NCI-H1417 treated with DMSO at 0.1 percent for 48 hours (cell line): ENCODE results near the gene ADD1.
"Not testable (repeated sequence)": the region's sequence is repeated elsewhere in the genome, so short reads cannot be mapped to it uniquely, and the experiment has no call there.

Source experiments
- DNase-seq: peaks from one replicate; lab custom pipeline; 2025; lab: John Stamatoyannopoulos, UW

Gene ADD1

DNA sequence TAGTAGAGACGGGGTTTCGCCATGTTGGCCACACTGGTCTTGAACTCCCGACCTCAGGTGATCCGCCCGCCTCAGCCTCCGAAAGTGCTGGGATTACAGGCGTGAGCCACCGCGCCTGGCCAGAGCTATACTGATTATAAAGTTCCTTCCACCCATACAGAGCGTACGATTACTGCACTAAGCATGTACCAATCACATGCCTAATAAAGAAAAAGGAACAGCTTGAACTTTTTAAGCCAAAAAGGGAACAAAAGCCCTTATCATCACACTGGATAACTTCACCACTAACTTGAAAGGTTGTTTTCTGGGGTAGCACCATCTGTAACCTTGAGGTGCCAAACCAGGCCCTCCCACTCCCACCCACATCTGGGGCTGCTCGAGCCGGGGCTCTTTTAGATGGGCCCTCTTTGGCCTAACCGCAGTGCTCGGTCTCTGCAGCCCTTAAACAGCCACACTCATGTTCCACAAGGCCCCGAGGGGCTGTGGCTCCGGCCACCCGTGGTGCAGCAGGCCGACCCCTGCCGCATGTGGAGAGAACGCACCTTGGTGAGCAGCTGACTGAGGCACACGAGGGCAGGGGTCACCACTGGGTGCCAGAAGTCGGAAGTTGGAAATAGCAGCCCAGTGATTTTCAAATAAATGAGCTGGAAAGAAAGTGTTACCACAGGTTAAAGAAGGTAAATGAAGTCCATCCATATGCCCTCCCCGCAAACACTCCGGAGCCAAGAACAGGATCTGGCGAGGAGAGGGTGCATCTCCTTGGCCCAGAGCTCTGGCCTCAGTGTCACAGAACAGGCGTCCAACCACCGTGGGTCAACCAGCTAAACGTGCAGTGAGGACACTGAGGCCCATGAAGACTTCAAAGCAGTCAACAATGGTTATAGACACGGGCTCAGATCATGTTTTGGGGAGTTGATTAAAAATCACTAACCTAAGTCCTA, 101.2 kb downstream of the ADD1 start:
- no peak for DNase-seq

DNA sequence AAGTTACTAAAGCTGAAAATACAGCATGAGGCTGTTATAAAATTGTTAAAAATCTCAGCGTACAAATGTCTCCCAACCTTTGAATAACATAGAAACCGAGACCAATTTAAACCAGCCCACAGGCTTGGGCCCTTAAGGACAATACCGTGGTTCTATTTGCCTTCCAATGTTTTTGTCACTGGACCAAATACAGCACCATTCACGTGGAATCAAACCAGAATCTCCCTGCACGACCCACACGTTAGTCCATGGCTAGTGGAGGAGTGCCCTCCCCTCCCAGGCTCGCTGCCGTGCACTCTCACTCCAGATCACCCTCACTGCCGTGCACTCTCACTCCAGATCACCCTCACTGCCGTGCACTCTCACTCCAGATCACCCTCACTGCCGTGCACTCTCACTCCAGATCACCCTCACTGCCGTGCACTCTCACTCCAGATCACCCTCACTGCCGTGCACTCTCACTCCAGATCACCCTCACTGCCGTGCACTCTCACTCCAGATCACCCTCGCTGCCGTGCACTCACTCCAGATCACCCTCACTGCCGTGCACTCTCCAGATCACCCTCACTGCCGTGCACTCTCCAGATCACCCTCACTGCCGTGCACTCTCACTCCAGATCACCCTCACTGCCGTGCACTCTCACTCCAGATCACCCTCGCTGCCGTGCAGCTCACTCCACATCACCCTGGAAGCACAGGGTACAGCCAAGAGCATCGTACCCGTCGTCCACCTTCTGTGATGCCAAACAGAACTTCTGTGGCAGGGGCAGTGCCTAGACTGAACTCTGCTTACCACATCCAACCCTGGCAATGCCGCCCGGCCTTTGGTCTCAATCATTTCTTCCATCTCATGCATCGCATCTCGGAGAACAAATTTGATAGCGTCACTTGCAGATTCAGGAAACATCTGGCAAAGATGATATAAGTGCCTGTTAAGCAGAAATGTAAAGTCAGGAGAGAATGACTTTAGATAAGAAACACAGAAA, 102.3 kb downstream of the ADD1 start:
- DNase-seq, result not testable (repeated sequence)

DNA sequence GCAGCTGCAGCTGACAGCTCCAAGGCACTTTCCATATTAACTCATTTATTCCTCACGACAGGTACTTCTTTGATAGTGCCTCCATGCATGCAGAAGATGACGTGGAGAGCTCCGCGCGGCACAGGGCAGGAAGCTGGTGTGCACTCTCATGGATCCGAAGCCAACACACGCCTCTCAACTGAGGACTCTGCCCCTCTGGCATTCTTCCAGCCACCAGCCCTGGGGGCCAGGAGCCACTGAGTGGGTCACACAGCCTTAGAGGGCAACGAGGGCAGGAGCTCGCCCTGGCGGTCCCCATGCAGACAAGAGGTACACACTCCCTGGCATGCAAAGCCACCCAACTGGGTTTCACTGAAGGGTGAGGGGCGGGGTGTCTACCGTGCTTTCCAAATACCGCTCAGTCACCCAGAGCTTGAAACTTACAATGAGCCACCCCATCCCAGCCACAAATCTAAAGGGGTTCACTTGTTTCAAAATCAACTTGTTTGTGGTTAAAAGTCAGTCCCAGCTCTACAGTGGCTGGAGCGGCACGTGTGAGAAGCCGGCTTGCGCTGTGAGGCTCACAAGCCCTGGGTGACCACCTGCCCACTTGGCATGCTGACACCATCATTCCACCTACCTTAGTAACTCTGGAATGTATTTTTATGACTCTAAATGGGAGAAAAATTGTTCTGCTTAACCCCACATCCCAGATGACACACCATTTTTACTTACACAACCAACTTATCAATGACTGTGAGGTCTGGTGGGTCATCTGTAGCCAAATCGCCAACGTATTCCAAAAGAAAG, 103.4 kb downstream of the ADD1 start:
- no peak for DNase-seq

DNA sequence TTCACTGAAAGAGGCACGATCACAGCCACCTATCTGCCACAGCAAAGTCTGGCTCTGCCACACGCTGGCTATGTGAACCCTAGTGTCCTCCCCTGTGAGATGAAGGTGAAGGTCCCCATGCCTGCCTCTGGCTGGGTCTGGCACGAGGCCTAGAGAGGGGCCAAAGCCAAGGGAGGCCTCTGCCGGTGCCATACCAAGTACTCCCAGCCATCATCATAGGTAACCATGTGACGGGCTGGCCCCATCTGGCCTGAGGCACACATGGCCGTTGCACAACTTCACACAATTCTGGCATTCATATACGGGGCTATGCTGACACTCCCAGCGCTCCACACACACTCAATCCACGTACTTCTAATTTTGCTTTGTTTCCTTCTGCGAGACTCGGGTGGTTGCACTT, 104.3 kb downstream of the ADD1 start:
- DNase-seq, result no peak

DNA sequence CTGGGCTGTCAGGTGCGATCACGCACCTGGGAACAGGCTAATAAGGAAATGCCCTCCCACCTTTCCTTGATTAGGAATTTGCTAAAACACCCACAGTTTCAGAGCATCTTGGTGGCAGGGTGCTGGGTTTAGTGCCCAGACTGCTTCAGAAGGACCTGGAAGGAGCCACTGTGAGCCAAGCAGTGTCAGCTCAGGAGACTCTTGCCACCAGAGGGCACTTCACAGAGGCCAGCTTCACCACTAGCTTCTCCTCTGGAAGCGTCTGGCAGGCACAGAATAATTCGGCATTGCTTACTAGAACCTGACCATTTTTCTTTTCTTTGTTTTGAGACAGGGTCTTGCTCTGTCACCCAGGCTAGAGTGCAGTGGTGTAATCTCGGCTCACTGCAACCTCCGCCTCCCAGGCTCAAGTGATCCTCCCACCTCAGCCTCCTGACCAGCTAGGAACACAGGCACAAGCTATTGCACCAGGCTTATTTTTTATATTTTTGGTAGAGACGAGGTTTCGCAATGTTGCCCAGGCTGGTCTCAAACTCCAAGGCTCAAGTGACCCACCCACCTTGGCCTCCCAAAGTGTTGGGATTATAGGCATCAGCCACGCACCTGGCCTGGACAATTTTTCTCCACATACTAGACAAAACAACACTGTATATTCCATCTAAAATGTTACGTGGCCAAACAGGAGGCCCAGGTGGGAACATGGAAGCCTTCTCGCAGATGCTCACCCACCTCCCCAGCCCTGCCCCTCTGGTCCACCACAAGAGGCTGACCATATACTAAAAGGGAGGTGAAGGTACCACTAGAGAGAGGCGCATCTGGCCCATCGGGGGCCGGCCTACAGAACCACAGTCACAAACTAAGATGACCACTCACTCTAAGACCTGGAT, 105.5 kb downstream of the ADD1 start:
- no peak for DNase-seq

DNA sequence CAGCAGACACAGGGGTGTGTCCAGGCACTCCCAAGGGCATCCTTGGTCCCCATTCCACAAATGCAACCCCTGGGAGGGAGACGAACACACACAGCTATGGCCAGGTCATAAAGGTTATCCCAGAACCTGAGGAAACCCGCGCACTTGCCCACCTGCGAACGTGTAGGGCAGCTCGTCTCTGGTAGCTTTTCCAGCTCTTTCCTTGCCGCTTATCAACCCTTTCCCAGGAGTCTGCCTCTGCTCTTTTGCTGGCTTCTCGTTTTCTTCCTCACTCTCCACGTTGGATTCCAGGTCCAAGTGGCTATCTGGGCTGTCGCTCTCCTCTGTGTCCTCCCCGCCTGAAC, 106.1 kb downstream of the ADD1 start:
- no peak for DNase-seq

DNA sequence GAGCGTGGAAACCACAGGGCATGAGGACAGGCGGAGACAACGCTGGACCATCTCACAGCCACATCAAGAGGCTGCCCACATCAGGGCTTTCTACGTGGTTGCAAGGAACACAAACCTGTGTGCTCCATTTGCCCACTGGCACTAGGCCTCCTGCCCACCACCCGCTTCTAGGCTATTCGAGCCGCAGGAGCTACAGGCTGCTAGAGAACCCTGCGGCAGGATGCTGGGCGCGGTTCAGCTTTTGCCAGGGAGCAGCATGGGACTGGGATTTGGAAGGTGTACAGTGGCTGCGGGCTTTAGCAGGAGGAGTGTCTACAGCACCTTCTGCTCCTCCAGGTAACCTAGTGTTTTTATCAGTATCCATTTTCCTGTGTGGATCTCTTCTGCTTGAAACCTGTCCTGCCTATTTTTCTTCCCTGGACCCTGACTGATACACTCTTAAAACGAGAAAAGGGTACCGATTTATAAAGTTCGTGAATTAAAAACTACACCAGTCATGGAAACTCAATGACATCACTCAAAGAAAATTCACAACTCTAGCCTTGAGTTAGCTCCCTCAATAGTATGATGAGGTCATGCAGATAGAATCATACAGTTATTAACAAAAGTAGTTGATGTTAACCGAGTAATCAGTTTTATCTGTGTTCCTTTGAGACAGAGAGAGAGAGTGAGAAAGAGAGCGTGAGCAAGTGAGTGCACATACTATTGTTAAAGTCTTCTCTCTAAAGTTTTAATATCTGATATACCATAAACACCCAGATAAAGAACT, 106.8 kb downstream of the ADD1 start:
- DNase-seq, result no peak

DNA sequence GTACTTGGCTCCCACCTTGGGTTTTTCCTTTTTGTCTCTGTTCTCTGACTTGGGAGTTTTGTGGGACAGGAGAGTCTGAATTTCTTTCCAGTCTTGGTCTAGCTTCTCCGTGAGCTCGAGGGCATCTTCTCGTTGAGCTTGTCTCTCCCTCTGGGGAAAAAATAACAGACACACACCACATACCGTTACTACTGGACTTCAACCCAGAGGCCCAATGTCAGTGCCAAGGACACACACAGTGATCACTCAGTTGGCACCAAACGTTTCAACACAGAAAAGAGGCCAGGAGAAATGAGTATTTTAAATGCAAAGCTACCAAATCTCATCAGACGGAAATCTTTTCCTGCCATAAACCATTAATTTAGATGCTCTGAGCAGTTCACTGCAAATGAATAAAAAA, 109.9 kb downstream of the ADD1 start:
- no peak for DNase-seq

DNA sequence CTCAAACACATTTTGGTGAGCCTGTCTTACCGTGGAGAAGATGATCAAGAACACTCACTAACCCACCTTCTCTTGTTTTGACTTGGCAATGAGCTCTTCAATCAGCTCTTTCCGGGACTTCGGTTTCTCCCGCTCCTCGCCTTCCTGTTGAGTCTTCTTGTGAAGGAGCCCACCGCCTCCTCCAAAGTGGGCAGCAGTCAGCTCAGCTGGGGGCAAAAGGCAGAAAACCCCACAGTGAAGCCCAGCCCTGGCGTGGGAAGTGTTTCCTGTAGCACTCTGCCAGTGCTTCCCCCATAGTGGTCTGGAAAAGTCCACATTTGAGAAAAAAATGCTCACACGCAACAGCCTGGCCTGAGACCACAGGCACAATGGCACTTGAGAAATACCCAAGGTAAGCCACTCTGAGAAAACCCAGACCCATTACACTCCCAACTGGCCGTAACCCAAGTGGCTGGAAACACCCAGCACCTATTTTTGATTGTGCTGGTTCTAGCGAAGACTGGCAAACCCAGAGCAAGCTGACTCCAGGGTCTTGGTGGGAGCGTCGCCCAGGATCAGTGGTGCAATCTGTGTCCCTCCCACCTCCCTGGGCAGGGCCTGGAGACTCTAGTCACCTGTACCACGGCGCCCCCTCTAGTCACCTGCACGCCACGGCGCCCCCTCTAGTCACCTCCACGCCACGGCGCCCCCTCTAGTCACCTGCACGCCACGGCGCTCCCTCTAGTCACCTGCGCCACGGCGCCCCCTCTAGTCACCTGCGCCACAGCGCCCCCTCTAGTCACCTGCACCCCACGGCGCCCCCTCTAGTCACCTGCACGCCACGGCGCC, 110.9 kb downstream of the ADD1 start:
- DNase-seq, result no peak

DNA sequence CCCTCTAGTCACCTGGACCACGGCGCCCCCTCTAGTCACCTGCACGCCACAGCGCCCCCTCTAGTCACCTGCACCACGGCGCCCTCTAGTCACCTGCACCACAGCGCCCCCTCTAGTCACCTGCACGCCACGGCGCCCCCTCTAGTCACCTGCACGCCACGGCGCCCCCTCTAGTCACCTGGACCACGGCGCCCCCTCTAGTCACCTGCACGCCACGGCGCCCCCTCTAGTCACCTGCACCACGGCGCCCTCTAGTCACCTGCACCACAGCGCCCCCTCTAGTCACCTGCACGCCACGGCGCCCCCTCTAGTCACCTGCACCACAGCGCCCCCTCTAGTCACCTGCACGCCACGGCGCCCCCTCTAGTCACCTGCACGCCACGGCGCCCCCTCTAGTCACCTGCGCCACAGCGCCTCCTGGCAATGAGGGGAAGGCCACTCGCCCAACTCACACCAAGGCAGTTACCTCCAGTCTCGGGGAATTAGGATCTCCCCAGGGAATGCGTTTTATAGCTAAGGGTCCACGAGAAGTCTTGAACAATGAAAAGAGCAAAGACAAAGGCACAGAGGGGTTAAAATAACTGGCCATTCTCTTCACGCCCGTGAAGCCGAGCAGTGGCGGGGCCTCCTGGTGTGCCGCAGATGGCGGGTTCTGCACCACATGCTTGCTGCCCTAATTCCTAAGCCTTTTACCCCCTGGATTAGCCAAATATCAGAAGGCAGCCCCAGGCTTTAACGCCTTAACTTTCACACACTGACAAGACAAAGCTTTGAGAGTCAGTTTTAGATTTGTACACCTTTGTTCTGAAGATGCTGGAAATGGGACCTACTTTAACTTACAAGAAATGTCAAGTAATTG, 111.8 kb downstream of the ADD1 start:
- not testable (repeated sequence) for DNase-seq

DNA sequence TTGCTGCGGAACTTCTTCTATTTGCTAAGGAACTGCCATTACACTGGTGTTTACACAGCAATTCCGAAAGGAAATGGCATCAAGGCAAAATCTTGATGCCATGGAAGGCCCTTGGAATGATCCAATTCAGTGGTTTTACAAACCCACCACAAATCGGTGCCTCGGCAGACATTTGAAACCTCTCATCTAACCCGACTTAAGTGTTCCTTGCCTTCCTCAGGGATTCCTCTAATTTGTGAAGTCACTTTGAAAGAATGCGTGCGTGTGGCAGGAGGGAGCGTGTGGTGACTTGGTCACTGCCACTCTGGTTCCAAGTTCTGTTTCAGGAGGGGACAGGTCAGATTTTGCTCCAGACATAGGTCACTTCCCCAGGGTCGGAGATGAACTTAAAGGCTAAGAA, 114.8 kb downstream of the ADD1 start:
- no peak for DNase-seq

DNA sequence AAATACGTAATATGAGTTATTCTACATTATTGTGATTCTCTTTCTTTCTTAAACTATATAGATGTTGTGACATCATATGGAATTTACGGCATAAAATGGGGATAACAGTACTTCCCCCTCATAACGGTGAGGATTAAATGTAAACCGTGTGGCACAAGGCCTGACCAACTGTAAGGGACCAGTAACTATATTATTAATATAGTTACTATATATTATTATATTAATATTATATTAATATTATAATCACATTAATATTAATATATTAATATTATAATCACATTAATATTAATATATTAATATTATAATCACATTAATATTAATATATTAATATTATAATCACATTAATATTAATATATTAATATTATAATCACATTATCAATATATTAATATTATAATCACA, 116.8 kb downstream of the ADD1 start:
- DNase-seq, result not testable (repeated sequence)

DNA sequence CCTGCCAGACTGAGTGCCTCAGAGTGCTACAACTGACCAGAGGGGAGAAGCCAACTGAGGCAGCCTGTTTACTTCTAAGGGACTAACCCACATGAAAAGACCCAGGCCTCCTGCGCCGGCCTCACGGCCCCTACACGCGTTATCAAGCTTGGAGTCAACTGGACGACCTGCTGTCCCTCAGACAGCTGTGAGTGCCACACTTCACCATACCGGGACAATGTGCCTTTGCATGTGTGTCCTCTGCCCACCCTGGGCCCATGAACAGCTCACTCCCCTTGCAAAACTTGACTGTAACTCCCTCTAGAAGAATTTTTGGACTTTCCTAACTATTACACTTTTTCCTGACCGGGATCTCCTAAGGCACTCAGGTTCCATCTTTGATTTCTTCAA, 117.8 kb downstream of the ADD1 start:
- DNase-seq, result no peak

DNA sequence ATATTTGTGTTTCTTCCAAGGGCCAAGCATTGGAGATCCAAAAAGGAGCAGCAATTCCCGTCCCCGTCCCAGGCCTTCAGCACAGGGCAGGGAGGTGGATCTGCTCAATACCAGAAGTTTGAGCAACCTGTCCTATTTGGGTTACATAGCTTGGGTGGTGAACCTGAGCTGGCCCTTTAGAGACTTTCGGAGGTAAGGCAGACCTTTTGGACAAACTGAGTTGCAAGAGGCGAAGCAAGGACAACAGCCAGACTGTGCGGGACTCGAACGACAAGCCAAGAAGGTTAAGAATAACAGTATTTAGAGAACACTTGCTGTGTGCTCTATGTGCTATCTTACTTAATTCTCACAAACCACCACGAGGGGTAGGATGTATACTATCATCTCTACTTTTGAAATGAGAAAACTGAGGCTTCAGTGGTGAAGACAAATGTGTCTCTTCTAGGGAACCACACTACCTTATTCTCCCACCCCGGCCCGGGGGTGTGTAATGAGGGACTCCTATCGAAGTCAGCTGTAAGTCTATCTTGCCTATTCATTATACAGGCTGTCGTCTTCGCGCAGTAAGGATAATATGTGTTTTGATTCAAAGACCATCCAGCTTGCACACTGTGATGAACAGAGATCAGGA, 118.3 kb downstream of the ADD1 start:
- no peak for DNase-seq

DNA sequence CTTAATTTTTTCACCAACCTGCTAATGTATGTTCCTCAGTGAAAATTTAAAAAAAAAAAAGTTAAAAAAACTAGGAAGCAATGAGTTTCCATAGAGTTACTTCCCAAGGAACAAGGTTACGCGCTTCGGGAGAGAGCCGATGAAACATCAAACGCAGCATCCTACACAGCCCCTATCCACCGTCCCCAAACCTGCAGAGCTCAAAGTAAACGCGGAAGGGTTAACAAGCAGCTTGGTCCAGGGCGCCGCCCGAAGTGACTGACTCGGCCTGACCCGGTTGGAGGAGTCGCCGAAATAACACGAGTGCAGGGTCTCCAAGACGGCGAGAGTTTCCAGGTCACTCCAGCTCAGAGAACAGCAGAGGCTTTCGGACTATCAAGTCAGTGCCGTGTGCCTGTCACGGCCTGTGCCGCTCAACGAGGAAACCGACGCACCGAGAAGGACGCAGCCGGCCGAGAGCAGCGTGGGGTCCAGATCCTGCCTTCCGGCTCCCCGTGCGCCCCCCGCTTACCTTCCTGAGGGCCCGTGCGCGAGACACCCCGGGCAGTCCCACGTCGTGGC, 119.0 kb downstream of the ADD1 start:
- no peak for DNase-seq

DNA sequence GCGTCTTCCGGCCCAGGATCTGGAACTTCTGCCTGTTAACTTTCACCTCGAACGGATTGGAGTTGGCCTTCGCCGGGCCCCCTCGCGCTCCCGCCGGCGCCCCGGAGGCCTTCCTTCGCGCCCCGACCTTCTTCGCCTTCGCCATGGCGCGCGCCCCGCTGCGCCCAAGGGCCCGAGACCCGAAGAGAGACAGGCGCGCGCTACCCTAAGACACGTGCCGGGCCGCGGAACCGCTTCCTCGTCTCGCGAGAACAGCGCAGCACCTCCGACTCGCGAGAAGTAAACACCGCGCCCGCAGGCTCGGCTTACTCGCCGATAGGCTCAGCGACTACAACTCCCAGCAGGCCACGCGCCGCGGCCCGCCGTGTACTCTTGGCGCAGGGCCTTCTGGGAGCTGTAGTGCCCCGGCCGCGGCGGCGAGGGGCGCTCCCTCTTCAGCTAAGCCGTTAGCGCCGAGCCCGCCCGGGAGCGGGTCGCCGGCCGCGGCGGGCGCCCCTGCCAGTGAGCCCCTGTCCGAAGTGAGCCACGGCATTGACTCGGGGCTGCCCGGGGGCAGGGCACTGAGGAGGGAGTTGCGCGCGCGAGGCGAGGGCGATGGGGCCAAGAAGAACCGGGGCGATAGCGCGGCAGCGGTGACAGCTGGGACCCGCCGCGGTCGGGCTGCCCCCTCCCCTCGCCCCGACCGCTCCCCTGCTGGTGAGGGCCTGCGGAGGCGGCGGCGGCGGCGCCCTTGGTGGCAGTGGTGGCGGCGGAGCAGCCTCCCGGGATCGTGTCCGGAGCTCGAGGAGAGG, 119.7 kb downstream of the ADD1 start, which contains the start of the genes GRK4 and NOP14:
TSS of gene GRK4 (plus strand) at position 397 of the 791 bp plus-strand sequence. CDS start 500 bp downstream, outside the sequence.
TSS of gene NOP14 (minus strand) at position 232 of the 791 bp plus-strand sequence. CDS start at position 145, 87 bp downstream.
- DNase-seq, result peak; percentile 75
